Hippocampal formation (tissue), 2 donors: Measurements from ENCODE around the gene ACOXL.
"Not testable (repeated sequence)": the region's sequence is repeated elsewhere in the genome, so short reads cannot be mapped to it uniquely, and the experiment has no call there.

Experiments used
- DNase-seq, 2 donors: peaks; one replicate each; lab custom pipeline; 2025; lab: John Stamatoyannopoulos, UW

ACOXL gene

GRCh38 chr2:111061191-111061590 is 328.8 kb downstream of the ACOXL start:
- no peak for DNase-seq

- DNase-seq: no peak
Observed at GRCh38 chr2:111062417-111062816, 330.0 kb downstream of the ACOXL start.

- no peak for DNase-seq
Observed at GRCh38 chr2:111066062-111066593, 333.8 kb downstream of the ACOXL start.

- DNase-seq: no peak
Observed at GRCh38 chr2:111068435-111069058, 336.2 kb downstream of the ACOXL start.

- DNase-seq: no peak
Observed at GRCh38 chr2:111069722-111070121, 337.3 kb downstream of the ACOXL start.

GRCh38 chr2:111071600-111072171 is 339.3 kb downstream of the ACOXL start:
- no peak for DNase-seq

- no peak for DNase-seq
Observed at GRCh38 chr2:111072220-111072871, 340.0 kb downstream of the ACOXL start.

GRCh38 chr2:111082659-111083058 is 350.3 kb downstream of the ACOXL start:
- not testable (repeated sequence) for DNase-seq

GRCh38 chr2:111091811-111092211 is 359.4 kb downstream of the ACOXL start:
- no peak for DNase-seq

GRCh38 chr2:111094691-111095090 is 362.3 kb downstream of the ACOXL start:
- peak in 1 of 2 donors; percentile 18 for DNase-seq

- no peak for DNase-seq
Observed at GRCh38 chr2:111095434-111095833, 363.1 kb downstream of the ACOXL start.

GRCh38 chr2:111099402-111099801 is 367.0 kb downstream of the ACOXL start:
- DNase-seq: no peak

- no peak for DNase-seq
Observed at GRCh38 chr2:111100087-111100764, 367.9 kb downstream of the ACOXL start.

GRCh38 chr2:111100765-111101162 is 368.4 kb downstream of the ACOXL start:
- DNase-seq: no peak

- DNase-seq: no peak
Observed at GRCh38 chr2:111101592-111101991, 369.2 kb downstream of the ACOXL start.

GRCh38 chr2:111102216-111102615 is 369.8 kb downstream of the ACOXL start:
- no peak for DNase-seq

- DNase-seq: no peak
Observed at GRCh38 chr2:111105926-111106325, 373.6 kb downstream of the ACOXL start.

- no peak for DNase-seq
Observed at GRCh38 chr2:111106706-111107105, 374.3 kb downstream of the ACOXL start.

GRCh38 chr2:111108745-111109271 is 376.4 kb downstream of the ACOXL start:
- DNase-seq: no peak

- no peak for DNase-seq
Observed at GRCh38 chr2:111111101-111111755, 378.9 kb downstream of the ACOXL start.

GRCh38 chr2:111113838-111114237 is 381.5 kb downstream of the ACOXL start:
- no peak for DNase-seq
